Activated B cell treated with CpG ODN at 0.5 μM for 24 hours (primary cell): ENCODE data around the gene TNFRSF4. TPM values are rescaled to one million over a fixed set of nuclear protein-coding genes. Genes with fewer than 3 reads are reported as not detected.

Source experiments
- ATAC-seq: fragments of 200-7000 bp; cut with Tn5 transposase; one replicate; pipeline ENCODE4 v1.10.0; 2021; ENCODE audit warnings: low read depth, mild to moderate bottlenecking, moderate library complexity
- CTCF ChIA-PET: fragments of 350-600 bp; sonication (Branson Sonifier 250); formaldehyde crosslinking; loops from one replicate; lab custom pipeline; 2021; ENCODE audit warnings: antibody characterized with exemption; lab: Charles Lee
- POLR2A ChIA-PET: fragments of 350-600 bp; sonication (Branson Sonifier 250); formaldehyde crosslinking; loops from one replicate; lab custom pipeline; 2021; ENCODE audit warnings: antibody characterized with exemption; lab: Charles Lee
- DNase-seq: peaks from one replicate; pipeline ENCODE4 v3.0.0; 2022
- H3K27ac Mint-ChIP-seq: one replicate; pipeline ENCODE4 v1.8.0; 2020; ENCODE audit warnings: mixed read lengths
- H3K27me3 Mint-ChIP-seq: one replicate; pipeline ENCODE4 v1.8.0; 2021; ENCODE audit warnings: mixed read lengths
- H3K36me3 Mint-ChIP-seq: one replicate; pipeline ENCODE4 v1.8.0; 2021; ENCODE audit warnings: low read depth, mixed read lengths
- H3K4me1 Mint-ChIP-seq: one replicate; pipeline ENCODE4 v1.8.0; 2021; ENCODE audit warnings: mixed read lengths
- H3K4me3 Mint-ChIP-seq: one replicate; pipeline ENCODE4 v1.8.0; 2020; ENCODE audit warnings: mild to moderate bottlenecking, mixed read lengths
- H3K9me3 Mint-ChIP-seq: one replicate; pipeline ENCODE4 v1.8.0; 2020; ENCODE audit warnings: mixed read lengths
- intact Hi-C: fragments of 100-400 bp; cut with micrococcal nuclease; formaldehyde crosslinking; loops from one replicate; pipeline ENCODE4 v1.15.1; 2024
- total RNA-seq: library from RNA; stranded (reverse); gene quantifications from 2 replicates; pipeline ENCODE4 v1.2.3, GENCODE V29; 2022
- TF ChIP-seq, protein P1 (sequence below): fragments of 200-600 bp; IDR thresholded peaks from one replicate; pipeline ENCODE4 v1.8.0; 2022; ENCODE audit warnings: antibody characterized with exemption, mild to moderate bottlenecking

The TNFRSF4 gene
- total RNA-seq, 1 donor from 2014 or later: 0.86 TPM

GRCh38 chr1:1175221-1176062 is 38.5 kb downstream of the TNFRSF4 start:
- DNase-seq: no peak
- CTCF ChIA-PET: interaction anchor here (1.9 kb wide), 1 partner anchor 53 kb away, joined by 5 read pairs; no protein-coding TSS in a partner anchor
- H3K9me3 Mint-ChIP-seq: no peaks in the 10 kb centered on the region
- H3K27me3 Mint-ChIP-seq: peaks cover 10% of the 10 kb centered on the region
- no peaks in the 10 kb centered on the region for H3K36me3 Mint-ChIP-seq
- POLR2A ChIA-PET: interaction anchor here (0.6 to 1.8 kb wide), 7 partner anchors 15 to 38 kb away, joined by 3 to 7 read pairs (median 3); no protein-coding TSS in a partner anchor
- ATAC-seq: no peak
- H3K27ac Mint-ChIP-seq: no peak overlapping the region
- intact Hi-C loops: no loop called here
- TF ChIP-seq, protein P1, sequence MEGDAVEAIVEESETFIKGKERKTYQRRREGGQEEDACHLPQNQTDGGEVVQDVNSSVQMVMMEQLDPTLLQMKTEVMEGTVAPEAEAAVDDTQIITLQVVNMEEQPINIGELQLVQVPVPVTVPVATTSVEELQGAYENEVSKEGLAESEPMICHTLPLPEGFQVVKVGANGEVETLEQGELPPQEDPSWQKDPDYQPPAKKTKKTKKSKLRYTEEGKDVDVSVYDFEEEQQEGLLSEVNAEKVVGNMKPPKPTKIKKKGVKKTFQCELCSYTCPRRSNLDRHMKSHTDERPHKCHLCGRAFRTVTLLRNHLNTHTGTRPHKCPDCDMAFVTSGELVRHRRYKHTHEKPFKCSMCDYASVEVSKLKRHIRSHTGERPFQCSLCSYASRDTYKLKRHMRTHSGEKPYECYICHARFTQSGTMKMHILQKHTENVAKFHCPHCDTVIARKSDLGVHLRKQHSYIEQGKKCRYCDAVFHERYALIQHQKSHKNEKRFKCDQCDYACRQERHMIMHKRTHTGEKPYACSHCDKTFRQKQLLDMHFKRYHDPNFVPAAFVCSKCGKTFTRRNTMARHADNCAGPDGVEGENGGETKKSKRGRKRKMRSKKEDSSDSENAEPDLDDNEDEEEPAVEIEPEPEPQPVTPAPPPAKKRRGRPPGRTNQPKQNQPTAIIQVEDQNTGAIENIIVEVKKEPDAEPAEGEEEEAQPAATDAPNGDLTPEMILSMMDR: no peak
- no peak overlapping the region for H3K4me3 Mint-ChIP-seq
- H3K4me1 Mint-ChIP-seq: peaks cover 39% of the 10 kb centered on the region

DNA sequence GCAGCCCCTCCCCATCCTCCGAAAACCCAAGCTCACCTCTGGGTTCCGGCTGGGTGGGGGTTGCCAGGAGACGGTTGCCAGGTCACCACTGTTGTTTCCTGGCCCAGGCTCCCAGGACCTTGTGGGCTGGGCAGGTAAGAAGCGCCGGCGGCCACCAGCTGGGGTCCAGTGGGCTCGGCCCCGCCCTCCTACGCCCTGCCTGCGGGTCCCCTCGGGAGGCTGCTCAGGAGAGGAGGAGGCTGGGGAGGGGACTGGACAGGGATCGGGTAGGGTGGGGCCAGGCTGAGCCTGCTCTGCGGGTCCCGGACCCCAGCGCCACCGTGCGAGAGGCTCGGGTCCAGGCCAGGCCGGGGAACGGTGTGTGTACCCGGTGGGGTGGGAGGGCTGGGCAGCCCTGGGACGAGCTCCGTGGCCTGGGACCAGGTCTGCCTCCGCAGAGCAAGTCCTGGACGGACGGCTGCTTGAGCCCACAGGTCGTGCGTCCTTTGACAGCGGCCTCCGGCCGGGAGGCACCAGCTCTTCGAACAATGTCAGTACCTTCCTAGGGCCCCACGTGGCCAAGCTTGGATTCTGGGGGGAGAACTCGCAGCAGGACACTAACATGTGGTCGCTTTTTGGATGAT is 40.0 kb downstream of the TNFRSF4 start, which contains the start of gene TTLL10:
Gene TTLL10, plus strand, starts transcription at position 88 of the 623 bp plus-strand sequence. CDS start 5,336 bp downstream, outside the sequence.
- peaks cover 49% of the 10 kb centered on the region for H3K4me1 Mint-ChIP-seq

GRCh38 chr1:1173061-1173792 is 40.7 kb downstream of the TNFRSF4 start:
- ChIA-PET CTCF (interaction anchor here (1.9 kb wide), 1 partner anchor 51 kb away, joined by 5 read pairs; no protein-coding TSS in a partner anchor), POLR2A (interaction anchor here (0.7 to 1.8 kb wide), 4 partner anchors 15 to 51 kb away, joined by 3 to 10 read pairs (median 4); no protein-coding TSS in a partner anchor)
- DNase-seq: no peak
- Mint-ChIP-seq H3K36me3 (no peaks in the 10 kb centered on the region), H3K27me3 (peaks cover 10% of the 10 kb centered on the region), H3K27ac (no peak overlapping the region), H3K4me3 (peak overlapping the region; percentile 28), H3K9me3 (no peaks in the 10 kb centered on the region), H3K4me1 (peaks cover 49% of the 10 kb centered on the region)
- intact Hi-C loops: loop anchor here (2.0 kb wide), 1 partner anchor 14 kb away; no protein-coding TSS in a partner anchor
- no peak for ATAC-seq
- TF ChIP-seq, protein P1: no peak

More for the DNA sequence above, 40.0 kb downstream of the TNFRSF4 start, which contains the start of gene TTLL10:
- no peaks in the 10 kb centered on the region for H3K9me3 Mint-ChIP-seq
- DNase-seq: peak; percentile 59
- no peak within 1 kb of the TSS for H3K27ac Mint-ChIP-seq
- TF ChIP-seq, protein P1: no peak
- H3K27me3 Mint-ChIP-seq: peaks cover 10% of the 10 kb centered on the region
- peak; percentile 21 for ATAC-seq
- intact Hi-C loops: loop anchor here (2.0 kb wide), 1 partner anchor 15 kb away; no protein-coding TSS in a partner anchor
- H3K36me3 Mint-ChIP-seq: no peaks in the 10 kb centered on the region
- ChIA-PET POLR2A (interaction anchor here (0.7 to 1.8 kb wide), 4 partner anchors 16 to 52 kb away, joined by 3 to 10 read pairs (median 4); no protein-coding TSS in a partner anchor), CTCF (interaction anchor here (1.9 kb wide), 1 partner anchor 52 kb away, joined by 5 read pairs; no protein-coding TSS in a partner anchor)
- peak within 1 kb of the TSS; percentile 28 for H3K4me3 Mint-ChIP-seq

- Mint-ChIP-seq H3K9me3 (no peaks in the 10 kb centered on the region), H3K27ac (peak overlapping the region; percentile 77), H3K4me3 (peak overlapping the region; percentile 74), H3K4me1 (peaks cover 49% of the 10 kb centered on the region), H3K36me3 (no peaks in the 10 kb centered on the region), H3K27me3 (peaks cover 6% of the 10 kb centered on the region)
- intact Hi-C loops: loop anchor here (2.0 kb wide), 5 partner anchors 13 to 37 kb away; no protein-coding TSS in a partner anchor
- TF ChIP-seq, protein P1: no peak
- POLR2A ChIA-PET: interaction anchor here (0.6 to 4.2 kb wide), 10 partner anchors 13 to 108 kb away, joined by 3 to 49 read pairs (median 4); partner anchors contain the start of gene TNFRSF18
- CTCF ChIA-PET: interaction anchor here (0.6 to 1.1 kb wide), 3 partner anchors 49 to 108 kb away, joined by 3 to 6 read pairs (median 3); no protein-coding TSS in a partner anchor
- DNase-seq (peak; percentile 83), ATAC-seq (peak; percentile 89)
Measured at GRCh38 chr1:1171546-1172340, 42.2 kb downstream of the TNFRSF4 start.
